ENCODE results near the gene TAX1BP3.

The TAX1BP3 gene

DNA sequence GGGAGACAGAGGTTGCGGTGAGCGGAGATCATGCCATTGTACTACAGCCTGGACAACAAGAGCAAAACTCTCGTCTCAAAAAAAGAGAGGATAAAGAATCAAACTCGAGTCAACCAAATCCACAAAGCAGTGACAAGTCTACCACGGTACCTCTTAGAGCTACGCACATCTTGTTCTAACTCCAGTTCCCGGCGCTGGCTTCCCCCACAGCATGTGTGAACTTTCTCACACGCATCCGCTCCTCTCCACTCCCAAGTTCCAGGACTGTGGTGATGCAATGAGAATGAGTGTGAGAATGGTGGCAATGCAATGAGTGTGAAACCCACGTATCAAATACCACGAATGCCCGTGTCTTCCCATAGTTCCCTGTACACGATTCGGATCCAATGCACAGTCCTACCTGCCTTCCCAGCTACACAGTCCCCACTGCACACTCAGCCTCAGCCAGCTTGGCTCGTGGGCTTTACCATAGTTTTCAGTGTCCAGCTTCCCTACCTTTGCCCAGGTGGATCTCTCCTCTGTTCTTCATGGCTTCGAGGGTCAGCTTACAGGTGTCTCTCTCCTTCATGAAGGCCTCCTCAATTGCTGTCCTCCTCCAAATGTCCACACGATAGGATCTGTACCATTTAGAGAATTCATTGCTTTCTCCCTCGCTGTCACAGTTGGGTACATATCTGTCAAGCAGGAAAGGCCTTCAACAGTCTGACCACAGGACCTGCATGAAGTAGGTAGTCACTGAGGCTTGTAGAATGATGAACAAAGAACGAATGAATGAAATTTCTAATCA, 36.7 kb upstream of the TAX1BP3 start:
- no peak for TF ChIP-seq TAF1 (IDR thresholded peaks at IDR 0.05; ENCODE audit: low read depth)
- no peak for TF ChIP-seq CREB1 (IDR thresholded peaks at IDR 0.05; ENCODE audit: low read depth)
- no peak for TF ChIP-seq ZBTB7A (IDR thresholded peaks at IDR 0.05; ENCODE audit: low read depth)
- no peak for TF ChIP-seq CEBPB (IDR thresholded peaks at IDR 0.05)
- TF ChIP-seq, protein P1, sequence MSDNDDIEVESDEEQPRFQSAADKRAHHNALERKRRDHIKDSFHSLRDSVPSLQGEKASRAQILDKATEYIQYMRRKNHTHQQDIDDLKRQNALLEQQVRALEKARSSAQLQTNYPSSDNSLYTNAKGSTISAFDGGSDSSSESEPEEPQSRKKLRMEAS (IDR thresholded peaks at IDR 0.05) = no peak
- no peak for TF ChIP-seq NFIC (IDR thresholded peaks at IDR 0.05)
- no peak for TF ChIP-seq YY1 (IDR thresholded peaks at IDR 0.05; ENCODE audit: low read depth)
- no peak for TF ChIP-seq TCF12 (IDR thresholded peaks at IDR 0.05; ENCODE audit: low read depth)
- no peak for TF ChIP-seq RAD21 (IDR thresholded peaks at IDR 0.05; ENCODE audit: low read depth)
- no peak for TF ChIP-seq EP300 (IDR thresholded peaks at IDR 0.05; ENCODE audit: borderline replicate concordance)
- no peak for TF ChIP-seq EGR1 (IDR thresholded peaks at IDR 0.05)
- TF ChIP-seq, protein P2, sequence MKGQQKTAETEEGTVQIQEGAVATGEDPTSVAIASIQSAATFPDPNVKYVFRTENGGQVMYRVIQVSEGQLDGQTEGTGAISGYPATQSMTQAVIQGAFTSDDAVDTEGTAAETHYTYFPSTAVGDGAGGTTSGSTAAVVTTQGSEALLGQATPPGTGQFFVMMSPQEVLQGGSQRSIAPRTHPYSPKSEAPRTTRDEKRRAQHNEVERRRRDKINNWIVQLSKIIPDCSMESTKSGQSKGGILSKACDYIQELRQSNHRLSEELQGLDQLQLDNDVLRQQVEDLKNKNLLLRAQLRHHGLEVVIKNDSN (IDR thresholded peaks at IDR 0.05) = no peak
- TF ChIP-seq, protein P3, sequence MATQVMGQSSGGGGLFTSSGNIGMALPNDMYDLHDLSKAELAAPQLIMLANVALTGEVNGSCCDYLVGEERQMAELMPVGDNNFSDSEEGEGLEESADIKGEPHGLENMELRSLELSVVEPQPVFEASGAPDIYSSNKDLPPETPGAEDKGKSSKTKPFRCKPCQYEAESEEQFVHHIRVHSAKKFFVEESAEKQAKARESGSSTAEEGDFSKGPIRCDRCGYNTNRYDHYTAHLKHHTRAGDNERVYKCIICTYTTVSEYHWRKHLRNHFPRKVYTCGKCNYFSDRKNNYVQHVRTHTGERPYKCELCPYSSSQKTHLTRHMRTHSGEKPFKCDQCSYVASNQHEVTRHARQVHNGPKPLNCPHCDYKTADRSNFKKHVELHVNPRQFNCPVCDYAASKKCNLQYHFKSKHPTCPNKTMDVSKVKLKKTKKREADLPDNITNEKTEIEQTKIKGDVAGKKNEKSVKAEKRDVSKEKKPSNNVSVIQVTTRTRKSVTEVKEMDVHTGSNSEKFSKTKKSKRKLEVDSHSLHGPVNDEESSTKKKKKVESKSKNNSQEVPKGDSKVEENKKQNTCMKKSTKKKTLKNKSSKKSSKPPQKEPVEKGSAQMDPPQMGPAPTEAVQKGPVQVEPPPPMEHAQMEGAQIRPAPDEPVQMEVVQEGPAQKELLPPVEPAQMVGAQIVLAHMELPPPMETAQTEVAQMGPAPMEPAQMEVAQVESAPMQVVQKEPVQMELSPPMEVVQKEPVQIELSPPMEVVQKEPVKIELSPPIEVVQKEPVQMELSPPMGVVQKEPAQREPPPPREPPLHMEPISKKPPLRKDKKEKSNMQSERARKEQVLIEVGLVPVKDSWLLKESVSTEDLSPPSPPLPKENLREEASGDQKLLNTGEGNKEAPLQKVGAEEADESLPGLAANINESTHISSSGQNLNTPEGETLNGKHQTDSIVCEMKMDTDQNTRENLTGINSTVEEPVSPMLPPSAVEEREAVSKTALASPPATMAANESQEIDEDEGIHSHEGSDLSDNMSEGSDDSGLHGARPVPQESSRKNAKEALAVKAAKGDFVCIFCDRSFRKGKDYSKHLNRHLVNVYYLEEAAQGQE (IDR thresholded peaks at IDR 0.05; ENCODE audit: low read depth) = no peak
- TF ChIP-seq FOXM1 (IDR thresholded peaks at IDR 0.05; ENCODE audit: borderline replicate concordance, low read depth) = no peak
- TF ChIP-seq TEAD4 (IDR thresholded peaks at IDR 0.05) = no peak

DNA sequence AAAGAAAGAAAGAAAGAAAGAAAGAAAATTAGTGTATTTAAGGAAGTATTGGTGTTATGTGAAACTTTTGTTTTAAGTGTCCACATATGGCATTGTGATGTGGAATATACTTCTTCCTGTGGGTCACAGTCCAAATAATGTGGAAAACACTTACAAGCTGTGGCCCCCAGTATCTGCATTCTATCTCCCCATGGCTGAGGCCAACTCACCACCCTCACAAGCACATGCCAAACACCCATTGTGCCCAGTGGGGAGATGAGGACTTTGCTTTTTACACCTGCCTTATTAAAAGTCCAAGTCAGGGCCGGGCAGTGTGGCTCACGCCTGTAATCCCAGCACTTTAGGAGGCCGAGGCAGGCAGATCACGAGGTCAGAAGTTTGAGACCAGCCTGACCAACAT, 31.6 kb upstream of the TAX1BP3 start:
- no peak for TF ChIP-seq TEAD4 (IDR thresholded peaks at IDR 0.05)
- TF ChIP-seq TCF12 (IDR thresholded peaks at IDR 0.05; ENCODE audit: low read depth) = no peak
- TF ChIP-seq CREB1 (IDR thresholded peaks at IDR 0.05; ENCODE audit: low read depth) = no peak
- no peak for TF ChIP-seq FOXM1 (IDR thresholded peaks at IDR 0.05; ENCODE audit: borderline replicate concordance, low read depth)
- no peak for TF ChIP-seq RAD21 (IDR thresholded peaks at IDR 0.05; ENCODE audit: low read depth)
- TF ChIP-seq ZBTB7A (IDR thresholded peaks at IDR 0.05; ENCODE audit: low read depth) = no peak
- TF ChIP-seq EGR1 (IDR thresholded peaks at IDR 0.05) = no peak
- TF ChIP-seq NFIC (IDR thresholded peaks at IDR 0.05) = no peak
- no peak for TF ChIP-seq TAF1 (IDR thresholded peaks at IDR 0.05; ENCODE audit: low read depth)
- TF ChIP-seq, protein P1 (IDR thresholded peaks at IDR 0.05) = no peak
- no peak for TF ChIP-seq CEBPB (IDR thresholded peaks at IDR 0.05)
- TF ChIP-seq, protein P3 (IDR thresholded peaks at IDR 0.05; ENCODE audit: low read depth) = no peak
- TF ChIP-seq, protein P2 (IDR thresholded peaks at IDR 0.05) = no peak
- TF ChIP-seq EP300 (IDR thresholded peaks at IDR 0.05; ENCODE audit: borderline replicate concordance) = no peak
- TF ChIP-seq YY1 (IDR thresholded peaks at IDR 0.05; ENCODE audit: low read depth) = no peak

DNA sequence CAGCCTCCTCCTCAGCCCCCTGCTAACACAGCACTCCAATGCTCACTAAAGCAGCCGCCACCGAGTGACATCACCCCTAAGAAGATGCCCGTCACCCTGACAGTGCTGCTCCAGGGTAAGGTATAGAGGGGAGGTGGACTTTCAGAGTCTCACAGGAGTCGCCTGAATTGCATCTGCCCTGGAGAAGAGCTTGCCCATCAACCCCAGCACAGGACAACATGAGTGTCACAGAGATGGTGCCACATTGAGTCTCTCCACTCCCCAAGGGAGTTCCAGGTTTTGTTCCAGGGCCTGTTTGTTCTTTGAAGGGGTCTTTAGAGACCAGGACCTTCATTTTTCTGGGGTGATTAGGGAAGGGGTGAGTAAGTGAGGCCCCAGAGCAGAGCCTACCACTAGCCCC, 29.8 kb upstream of the TAX1BP3 start:
- TF ChIP-seq EGR1 (IDR thresholded peaks at IDR 0.05) (no peak), TAF1 (IDR thresholded peaks at IDR 0.05; ENCODE audit: low read depth) (no peak), EP300 (IDR thresholded peaks at IDR 0.05; ENCODE audit: borderline replicate concordance) (no peak), ZBTB7A (IDR thresholded peaks at IDR 0.05; ENCODE audit: low read depth) (no peak)
- TF ChIP-seq, protein P2 (IDR thresholded peaks at IDR 0.05) = no peak
- TF ChIP-seq, protein P1 (IDR thresholded peaks at IDR 0.05) = no peak

DNA sequence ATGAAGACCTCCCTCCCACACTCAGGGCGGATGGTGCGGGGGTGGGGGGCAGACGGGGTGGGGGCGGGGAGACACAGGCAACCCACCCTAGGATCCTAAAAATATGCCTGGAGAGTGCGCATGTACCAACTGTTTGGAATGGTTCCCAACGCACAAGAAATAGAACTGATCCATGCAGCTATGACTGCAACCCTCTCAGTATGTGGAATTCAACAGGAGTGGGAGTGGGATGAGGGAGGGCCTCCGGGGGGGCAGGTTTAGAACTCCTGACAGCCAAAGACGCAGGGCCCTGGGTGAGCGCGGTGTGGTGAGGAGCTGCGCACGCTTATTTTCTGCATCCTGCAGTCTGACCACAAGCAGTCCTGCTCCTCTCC, 28.7 kb upstream of the TAX1BP3 start:
- TF ChIP-seq ZBTB7A (IDR thresholded peaks at IDR 0.05; ENCODE audit: low read depth) (no peak), FOXM1 (IDR thresholded peaks at IDR 0.05; ENCODE audit: borderline replicate concordance, low read depth) (no peak), EGR1 (IDR thresholded peaks at IDR 0.05) (no peak), CEBPB (IDR thresholded peaks at IDR 0.05) (no peak), RAD21 (IDR thresholded peaks at IDR 0.05; ENCODE audit: low read depth) (no peak), TAF1 (IDR thresholded peaks at IDR 0.05; ENCODE audit: low read depth) (no peak), CREB1 (IDR thresholded peaks at IDR 0.05; ENCODE audit: low read depth) (no peak), TEAD4 (IDR thresholded peaks at IDR 0.05) (no peak), EP300 (IDR thresholded peaks at IDR 0.05; ENCODE audit: borderline replicate concordance) (no peak), YY1 (IDR thresholded peaks at IDR 0.05; ENCODE audit: low read depth) (no peak), TCF12 (IDR thresholded peaks at IDR 0.05; ENCODE audit: low read depth) (no peak), NFIC (IDR thresholded peaks at IDR 0.05) (no peak)
- TF ChIP-seq, protein P1 (IDR thresholded peaks at IDR 0.05) = no peak
- TF ChIP-seq, protein P2 (IDR thresholded peaks at IDR 0.05) = no peak
- TF ChIP-seq, protein P3 (IDR thresholded peaks at IDR 0.05; ENCODE audit: low read depth) = no peak
